Activated CD4-positive, alpha-beta T cell treated with anti-CD3 and anti-CD28 coated beads for 24 hours (primary cell): ENCODE measurements around the gene STING1.
"Not testable (repeated sequence)": the region's sequence is repeated elsewhere in the genome, so short reads cannot be mapped to it uniquely, and the experiment has no call there.

Experiments used
- DNase-seq, 2 donors: peaks; one replicate each; pipeline ENCODE4 v3.0.0-alpha.2; 2020; ENCODE audit warnings: low read depth in 2 of 2

STING1 gene

DNA sequence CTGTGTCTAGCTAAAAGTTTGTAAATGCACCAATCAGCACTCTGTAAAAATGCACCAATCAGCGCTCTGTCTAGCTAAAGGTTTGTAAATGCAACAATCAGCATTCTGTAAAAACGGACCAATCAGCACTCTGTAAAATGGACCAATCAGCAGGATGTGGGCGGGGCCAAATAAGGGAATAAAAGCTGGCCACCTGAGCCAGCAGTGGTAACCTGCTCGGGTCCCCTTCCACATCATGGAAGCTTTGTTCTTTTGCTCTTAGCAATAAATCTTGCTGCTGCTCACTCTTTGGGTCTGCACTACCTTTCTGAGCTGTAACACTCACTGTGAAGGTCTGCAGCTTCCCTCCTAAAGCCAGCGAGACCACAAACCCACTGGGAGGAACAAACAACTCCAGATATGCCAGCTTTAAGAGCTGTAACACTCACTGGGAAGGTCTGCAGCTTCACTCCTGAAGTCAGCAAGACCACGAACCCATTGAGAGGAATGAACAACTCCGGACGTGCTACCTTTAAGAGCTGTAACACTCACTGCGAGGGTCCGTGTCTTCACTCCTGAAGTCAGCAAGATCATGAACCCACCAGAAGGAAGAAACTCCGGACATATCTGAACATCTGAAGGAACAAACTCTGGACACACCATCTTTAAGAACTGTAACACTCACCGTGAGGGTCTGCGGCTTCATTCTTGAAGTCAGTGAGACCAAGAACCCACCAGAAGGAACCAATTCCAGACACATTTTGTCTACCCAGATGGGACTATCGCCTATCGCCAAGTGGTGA is 20.7 kb upstream of the STING1 start:
- DNase-seq = not testable (repeated sequence)

DNA sequence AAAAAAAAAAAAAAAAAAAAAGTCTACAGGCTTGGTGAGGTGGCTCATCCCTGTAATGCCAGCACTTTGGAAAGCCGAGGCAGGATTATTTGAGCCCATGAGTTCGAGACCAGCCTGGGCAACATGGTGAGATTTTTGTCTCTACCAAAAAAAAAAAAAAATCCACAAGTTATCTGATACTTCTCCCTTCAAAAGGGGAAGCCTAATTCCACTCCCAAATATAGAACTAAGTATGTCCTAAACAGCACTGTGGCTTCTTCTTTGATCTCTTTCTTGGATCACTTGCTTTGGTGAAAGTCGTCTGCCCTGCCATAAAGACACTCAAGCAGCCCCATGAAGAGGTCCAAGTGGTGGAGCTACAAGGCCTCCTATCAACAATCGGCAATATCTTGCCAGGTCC is 18.8 kb upstream of the STING1 start:
- no peak for DNase-seq

DNA sequence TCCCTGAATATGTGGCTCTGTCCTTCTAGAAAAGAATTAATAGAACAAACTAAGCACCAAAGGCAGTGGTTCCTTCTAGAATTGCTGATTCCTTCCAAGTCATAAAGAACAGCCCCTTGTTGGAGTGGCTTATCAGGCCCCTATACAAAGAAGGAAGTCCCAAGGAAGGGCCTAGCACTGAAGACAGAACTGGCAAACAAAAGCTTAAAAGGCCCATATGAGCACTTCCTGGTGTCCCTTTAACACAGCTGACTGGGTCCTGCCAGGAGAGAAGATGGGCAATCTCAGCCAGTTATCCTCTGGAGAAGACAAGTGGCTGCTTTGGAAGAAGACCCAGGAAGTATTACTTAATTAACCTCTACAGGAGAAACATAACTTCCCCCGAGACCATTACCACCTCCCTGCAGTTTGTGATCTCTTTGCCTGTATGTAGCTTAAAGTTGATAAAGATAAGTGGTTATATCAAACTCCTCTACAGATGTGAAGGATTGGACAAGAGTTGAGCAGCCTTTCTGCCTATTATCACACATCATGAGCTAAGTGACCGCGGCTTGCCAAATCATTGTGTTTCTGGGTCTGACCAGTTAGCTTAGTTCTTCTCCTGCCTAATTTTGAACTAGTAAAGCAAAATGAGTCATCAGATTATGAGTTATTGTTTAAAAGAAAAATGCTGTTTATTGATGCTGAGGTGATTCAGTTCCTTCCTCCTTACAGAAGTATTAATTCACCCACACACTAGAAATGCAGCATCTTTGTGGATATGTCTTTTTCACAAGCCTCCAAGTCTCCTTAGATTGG is 13.3 kb upstream of the STING1 start:
- no peak for DNase-seq

DNA sequence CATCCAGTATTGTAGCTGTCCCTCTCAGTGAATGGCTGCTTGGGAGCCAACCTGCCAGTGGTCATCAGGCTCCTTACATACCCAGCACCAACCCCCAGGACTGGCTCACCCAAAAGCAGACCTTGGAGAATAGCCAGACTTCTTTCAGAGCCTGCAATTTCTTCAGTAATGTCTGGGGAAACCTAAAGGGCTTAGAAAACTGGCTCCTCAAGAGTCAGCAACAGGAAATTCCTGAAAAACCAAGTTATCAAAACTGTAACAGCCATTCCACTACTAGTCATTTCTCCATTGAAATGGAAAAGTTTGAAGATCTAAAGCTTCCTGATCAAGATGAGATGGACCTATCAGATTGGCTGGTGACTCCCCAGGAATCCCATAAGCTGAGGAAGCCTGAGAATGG is 12.3 kb upstream of the STING1 start:
- no peak for DNase-seq

DNA sequence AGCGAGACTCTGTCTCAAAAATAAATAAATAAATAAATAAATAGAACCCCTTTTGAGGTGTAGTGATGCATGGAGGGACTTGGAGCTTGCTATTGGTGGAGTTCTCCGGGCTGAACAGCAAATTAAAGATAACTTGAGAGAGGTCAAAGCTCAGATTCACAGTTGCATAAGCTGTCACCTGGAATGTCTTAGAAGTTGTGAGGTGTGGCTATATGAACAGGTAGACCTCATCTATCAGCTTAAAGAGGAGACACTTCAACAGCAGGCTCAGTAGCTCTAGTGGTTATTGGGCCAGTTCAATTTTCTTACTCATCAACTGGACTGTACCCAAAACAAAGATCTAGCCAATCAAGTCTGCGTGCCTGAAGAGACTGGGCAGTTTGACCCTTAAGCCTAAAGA is 11.7 kb upstream of the STING1 start:
- DNase-seq = no peak

DNA sequence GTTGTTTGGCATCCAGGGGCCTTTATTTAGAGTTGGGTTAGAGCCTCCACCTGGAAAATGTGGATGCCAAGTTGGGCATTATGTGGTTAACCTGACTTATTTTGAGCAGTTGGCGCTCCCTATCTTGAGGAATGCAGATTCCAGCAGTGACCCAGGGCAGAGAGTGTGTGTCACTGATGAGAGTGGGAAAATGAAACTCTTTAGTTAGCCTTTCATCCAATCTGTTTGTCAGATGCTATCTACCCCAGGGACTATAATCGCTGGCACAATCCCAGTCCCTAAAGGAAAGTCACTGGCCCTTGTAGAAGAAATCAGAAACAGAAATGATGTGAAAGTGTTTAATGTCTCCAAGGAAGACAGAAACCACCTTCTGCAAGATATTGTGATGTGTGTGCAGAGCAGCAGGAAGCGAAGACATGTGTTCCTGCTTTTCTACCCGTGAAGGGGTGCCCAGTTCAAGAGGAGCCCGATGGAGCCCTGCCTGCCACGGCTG is 10.2 kb upstream of the STING1 start:
- no peak for DNase-seq

DNA sequence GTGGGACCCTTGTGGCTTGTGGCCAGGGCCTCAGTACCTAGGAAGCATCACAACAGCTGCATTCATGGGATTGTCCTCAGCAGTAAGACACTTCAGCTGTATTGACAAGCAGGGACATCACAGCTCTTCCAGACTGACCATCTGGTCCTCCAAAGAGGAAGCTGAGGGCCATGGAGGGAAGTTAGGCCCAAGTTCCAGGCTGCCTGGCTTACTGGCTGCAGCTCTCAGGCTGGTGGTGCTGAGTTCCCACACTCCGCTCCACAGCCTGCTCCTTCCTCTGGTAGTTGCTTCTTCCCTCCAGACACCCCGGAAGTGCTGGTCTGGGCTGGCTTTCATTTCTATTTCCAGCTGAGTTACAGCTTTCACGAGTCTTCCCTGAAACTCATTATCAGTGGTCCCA is 5.7 kb upstream of the STING1 start:
- DNase-seq = no peak

DNA sequence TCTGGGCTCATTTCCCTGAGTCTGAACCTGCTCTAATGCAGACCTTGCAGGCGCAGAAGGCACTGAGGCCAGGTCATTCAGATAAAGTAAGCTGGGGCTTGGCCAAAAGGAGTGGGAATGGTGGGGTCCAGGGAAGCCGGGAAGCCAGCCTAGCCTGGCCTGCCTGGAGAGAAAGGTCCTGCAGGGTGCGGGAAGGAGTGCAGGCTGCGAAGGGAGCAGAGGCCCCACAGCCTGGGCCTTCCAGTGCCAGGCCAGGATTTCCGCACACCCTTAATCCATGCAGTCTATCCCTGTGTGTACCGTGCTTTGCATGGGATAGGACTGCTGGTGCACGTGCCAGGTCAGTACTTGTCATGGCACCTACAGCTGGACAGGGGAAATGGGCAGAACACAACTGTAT is 3.6 kb upstream of the STING1 start:
- DNase-seq = no peak

DNA sequence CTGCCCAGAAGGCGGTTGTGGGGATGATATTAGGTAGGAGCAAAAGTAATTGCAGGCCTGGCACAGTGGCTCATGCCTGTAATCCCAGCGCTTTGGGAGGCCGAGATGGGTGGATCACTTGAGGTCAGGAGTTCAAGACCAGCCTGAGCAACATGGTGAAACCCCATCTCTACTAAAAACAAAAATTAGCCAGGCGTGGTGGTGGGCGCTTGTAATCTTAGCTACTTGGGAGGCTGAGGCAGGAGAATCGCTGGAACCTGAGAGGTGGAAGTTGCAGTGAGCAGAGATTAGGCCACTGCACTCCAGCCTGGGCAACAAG is 291 bp upstream of the STING1 start:
- DNase-seq = not testable (repeated sequence)

DNA sequence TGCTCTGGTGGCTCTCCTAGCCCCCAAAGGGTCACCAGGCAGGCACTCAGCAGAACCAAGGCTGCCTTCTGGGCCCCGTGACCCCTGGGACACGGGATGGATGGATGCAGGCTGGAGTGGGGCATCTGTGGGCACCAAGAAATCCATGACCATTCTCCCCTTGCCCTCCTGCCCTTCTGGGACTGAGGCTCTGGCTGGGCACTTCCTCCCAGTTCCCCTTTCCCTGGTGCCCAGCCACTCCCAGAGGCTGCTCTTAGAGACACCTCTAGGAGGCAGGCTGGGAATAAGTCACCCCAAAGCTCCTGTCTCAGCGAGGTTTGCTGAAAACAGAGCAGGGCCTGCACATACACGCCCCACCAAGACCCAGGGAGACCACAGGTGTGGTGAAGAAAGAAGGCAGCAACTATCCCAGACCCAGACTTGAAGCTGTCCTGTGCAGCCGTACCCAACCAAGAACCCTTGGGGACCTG is 943 bp downstream of the STING1 start:
- DNase-seq = no peak

DNA sequence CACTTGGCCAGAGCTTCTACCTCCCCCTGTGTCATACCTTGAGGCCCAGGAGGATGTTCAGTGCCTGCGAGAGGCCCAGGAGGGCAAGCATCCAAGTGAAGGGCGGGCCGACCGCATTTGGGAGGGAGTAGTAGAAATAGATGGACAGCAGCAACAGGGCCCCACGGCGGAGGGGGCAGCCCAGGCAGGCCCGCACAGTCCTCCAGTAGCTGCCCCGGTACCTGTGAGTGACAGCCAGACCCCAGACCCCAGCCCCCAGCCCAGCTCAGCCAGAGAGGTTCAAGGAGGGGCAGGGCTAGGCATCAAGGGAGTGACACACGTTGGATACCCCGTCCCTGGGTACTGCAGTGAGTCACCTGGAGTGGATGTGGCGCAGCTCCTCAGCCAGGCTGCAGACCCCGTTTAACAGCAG is 1.4 kb downstream of the STING1 start:
- no peak for DNase-seq

DNA sequence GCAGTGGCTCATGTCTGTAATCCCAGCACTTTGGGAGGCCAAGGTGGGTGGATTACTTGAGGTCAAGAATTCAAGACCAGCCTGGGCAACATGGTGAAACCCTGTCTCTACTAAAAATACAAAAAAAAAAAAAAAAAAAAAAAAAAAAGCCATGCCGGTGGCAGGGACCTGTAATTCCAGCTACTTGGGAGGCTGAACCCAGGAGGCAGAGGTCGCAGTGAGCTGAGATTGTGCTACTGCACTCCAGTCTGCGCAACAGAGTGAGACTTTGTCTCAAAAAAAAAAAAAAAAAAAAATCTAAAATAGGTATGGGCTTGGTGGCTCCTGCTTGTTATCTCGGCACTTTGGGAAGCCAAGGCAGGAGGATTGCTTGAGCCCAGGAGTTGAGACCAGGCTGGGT is 2.8 kb downstream of the STING1 start:
- DNase-seq = not testable (repeated sequence)

DNA sequence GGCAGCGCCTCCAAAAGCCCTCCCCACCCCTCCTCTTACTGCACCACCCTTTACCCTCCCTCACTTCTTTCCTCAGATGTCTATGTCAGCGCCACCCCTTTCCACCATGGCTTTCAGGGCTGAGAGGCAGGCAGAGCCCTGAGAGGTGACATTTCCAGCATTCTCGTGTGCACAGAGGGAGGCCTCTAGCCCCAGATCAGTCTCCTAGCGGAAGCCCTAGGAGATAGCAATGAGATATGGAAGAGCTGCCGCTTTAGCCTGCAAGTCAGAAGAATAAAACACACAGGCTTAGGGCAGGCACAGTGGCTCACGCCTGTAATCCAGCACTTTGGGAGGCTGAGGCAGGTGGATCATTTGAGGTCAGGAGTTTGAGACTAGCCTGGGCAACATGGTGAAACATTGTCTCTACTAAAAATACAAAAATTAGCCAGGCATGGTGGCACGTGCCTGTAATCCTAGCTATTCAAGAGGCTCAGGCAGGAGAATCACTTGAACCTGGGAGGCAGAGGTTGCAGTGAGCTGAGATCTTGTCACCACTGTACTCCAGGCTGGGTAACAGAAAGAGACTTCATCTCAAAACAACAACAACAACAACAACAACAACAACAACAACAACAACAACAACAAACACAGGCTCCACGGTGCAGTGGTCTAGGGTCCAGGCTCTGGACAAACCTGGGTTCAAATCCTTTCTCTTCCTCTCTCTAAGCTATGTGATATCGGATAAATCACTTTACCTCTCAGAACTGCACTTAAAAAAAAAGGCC is 3.7 kb downstream of the STING1 start:
- DNase-seq = not testable (repeated sequence)

DNA sequence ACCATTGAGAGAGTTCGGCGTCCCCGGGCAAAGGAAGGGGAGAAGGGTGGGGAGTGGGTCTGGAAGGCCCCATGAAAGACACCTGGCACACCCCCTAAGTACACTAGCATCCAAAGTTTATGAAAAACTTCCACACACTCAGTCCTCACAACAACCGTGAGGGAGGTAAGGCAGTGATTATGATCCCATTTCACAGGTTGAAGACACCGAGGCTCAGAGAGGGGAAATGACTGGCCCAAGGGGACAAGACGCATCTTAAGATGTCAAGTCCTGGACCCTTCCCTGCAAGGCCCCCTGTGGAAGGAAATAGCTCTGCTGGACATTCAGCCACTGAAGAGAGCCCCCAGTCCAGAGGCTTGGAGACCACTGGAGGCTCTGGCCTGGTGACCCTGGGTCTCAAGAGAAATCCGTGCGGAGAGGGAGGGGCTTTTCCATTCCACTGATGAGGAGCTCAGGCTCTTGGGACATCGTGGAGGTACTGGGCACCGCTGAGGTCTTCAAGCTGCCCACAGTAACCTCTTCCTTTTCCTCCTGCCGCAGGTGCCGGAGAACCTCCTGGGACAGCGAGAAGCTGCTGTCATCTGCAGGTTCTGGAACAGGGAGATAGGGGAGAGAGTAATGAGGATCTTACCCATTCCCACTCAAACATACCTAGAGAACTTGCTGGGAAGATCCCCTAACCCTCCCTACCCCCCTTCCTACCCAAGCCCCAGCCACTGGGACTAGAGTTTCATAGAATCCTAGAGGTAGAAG is 6.5 kb downstream of the STING1 start:
- DNase-seq = no peak

DNA sequence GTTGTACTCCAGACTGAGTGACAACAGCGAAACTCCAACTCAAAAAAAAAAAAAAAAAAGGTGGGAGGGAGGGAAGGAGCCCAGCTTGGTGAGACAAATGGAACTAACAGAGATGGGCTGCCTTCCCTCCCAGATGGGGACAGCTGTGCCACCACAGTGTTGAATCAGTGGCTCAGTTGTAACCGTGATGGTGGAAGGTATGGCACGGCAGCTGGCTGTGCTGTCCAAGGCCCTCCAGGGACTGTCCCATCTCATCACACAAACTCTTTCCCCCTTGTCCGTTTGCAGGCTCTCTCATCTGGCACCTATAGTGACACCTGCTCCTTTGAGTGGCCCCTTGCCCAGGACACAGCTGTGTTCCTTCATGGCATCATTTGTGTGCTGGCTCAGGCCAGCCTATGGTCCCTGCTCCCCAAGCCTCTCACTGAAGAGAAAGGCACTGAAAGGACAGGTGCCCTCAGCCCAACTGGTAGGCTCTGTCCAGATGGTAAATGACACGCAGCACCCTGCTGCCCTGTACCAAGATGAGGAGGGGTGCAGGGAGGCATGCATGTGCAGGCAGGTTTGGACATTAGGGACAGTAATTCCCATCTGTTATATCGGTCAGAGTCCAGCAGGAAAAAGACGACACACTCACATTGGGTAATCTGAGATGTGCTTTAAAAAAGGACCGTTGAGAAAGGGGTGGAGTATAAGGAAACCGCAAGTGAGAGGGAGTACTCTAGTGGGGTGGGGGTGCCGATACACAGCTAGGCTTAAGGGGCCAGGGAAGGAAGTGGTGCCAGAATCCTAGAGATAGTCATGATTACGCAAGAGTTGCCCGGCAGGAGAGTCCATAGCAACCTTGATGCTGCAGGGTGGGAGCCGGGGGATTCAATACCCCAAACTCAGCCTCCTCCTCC is 7.4 kb downstream of the STING1 start:
- DNase-seq = no peak

DNA sequence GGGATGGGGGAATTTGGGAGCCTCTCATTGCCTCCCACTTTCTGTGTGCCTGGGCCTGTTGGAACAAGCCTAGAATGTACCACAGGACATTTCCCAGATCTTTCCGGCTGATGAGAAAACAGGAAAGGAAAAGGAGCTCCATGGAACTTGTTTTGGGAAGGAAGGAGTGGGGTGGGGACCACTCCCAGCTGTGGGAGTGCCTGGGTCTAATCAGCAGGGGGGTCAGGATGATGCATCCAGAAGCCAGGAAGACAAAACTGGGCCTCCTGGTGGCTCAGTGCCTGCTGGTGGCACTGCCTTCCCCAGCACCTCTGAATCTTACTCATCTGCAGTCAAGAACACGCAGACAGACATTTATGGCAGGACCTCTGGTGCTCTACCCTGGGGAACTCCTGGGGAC is 9.0 kb downstream of the STING1 start:
- no peak for DNase-seq

DNA sequence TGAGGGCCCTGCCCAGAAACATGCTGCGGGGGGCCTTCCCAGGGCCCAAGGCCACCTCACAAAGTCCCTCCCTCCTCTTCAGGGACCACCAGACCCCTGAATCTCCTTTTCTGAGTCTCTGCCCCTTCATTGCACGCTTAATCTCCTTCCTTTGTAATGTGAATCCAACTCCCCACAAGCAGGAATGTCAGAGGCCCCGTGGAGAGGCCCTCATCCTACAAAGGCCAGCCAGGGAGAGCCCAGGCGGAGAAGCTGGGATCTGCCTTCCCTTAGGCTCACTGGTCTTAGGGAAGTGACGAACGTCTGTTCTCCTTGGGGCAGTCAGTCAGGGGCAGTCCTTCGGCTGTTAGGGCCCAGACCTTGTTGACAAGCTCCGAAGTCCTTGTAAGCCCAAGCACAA is 9.5 kb downstream of the STING1 start:
- DNase-seq = no peak

DNA sequence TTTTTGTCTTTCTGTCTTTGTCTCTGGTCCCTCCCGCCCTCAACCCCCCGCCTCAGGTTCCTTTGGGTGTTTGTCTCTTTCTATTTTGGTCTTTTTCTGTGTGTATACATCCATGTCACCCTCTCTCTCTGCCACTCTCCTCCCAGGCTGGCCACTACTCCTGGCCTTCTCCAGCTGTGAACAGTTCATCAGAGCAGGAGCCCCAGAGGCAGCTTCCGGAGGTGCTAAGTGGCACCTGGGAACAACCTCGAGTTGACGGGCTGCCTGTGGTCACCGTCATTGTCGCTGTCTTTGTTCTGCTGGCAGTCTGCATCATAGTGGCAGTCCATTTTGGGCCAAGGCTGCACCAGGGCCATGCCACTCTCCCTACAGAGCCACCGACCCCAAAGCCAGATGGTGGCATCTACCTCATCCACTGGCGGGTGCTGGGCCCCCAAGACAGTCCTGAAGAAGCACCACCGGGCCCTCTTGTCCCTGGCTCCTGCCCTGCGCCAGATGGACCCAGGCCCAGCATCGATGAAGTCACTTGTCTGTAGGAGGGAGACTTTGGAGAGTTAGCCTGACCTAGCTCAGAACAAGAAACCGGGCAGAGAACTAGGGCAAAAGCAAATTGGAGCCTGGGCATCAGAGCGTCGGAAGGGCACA is 10.1 kb downstream of the STING1 start:
- no peak for DNase-seq

DNA sequence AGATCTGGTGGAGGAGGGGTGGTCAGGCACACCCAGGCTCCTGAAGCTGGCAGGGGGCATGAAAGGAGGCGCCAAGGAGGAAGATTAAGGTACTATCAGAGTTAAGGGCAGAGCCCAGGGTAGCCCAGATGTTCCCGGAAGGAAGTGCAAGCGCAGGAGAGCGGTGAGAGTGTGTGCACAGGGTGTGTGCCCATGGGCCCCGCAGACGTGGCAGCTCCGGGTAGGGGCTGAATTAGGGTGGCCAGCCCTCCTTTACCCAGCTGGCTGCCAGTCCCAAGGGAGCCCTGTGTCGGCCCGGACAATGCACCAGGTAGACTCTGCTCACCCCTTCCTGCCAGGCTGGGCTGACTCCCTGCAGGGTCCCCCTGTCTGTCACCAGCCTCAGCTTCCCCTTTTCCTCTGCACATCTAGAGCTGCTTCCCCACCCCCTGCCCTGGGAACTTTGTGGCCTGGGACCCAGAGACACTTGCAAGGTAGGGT is 11.7 kb downstream of the STING1 start, which contains the start of gene SMIM33:
TSS of gene SMIM33 (plus strand) at position 184 of the 480 bp plus-strand sequence. CDS start at position 302, 118 bp downstream.
- DNase-seq = no peak
